ENCODE results near the gene UBN1.

DNA sequence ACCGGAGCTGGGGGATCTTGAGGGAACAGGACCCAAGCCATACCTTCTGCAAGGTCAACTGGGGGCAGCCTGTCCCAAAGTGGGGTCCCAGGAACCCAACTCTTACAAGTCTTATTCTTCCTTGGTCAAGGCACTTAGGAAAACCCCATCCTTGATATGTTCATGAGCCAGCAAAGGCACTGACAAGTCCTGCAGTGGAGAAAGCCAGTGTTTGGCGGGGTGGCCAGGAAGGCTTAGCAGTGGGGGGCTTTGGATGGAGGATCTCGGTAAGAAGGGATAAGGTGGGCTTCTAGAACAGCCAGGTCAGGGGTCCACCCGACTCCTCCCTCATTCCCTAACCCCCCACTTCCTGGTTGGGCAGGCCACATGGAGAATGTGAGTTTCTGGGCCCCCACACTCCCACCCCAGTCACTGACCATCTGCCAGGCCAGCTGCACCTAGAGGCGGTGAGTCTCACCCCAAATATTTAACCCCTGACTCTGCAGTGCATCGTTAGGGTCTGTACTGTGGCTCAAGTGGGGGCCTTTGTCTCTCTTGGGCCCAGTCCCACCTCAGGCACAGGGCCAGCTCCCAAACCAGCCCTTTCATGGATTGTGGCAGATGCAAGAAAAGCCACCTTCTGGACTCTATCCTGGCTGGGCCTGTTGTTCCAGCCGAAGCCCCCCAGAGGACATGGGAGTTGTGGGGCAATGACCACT is 67.4 kb downstream of the UBN1 start:
- TF ChIP-seq, protein P1, sequence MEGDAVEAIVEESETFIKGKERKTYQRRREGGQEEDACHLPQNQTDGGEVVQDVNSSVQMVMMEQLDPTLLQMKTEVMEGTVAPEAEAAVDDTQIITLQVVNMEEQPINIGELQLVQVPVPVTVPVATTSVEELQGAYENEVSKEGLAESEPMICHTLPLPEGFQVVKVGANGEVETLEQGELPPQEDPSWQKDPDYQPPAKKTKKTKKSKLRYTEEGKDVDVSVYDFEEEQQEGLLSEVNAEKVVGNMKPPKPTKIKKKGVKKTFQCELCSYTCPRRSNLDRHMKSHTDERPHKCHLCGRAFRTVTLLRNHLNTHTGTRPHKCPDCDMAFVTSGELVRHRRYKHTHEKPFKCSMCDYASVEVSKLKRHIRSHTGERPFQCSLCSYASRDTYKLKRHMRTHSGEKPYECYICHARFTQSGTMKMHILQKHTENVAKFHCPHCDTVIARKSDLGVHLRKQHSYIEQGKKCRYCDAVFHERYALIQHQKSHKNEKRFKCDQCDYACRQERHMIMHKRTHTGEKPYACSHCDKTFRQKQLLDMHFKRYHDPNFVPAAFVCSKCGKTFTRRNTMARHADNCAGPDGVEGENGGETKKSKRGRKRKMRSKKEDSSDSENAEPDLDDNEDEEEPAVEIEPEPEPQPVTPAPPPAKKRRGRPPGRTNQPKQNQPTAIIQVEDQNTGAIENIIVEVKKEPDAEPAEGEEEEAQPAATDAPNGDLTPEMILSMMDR (conservative IDR thresholded peaks at IDR 0.05; ENCODE audit: low read depth, low read length) = no peak
- no peak for TF ChIP-seq EZH2 (IDR thresholded peaks at IDR 0.05; ENCODE audit: low read length, unreplicated experiment)

All from PC-3 (cell line).